Naive thymus-derived CD4-positive, alpha-beta T cell (primary cell): ENCODE measurements around the gene HSDL1. TPM values are rescaled to one million over a fixed set of nuclear protein-coding genes. Genes with fewer than 3 reads are reported as not detected.
A peak's percentile ranks its signal among the peaks of the same experiment; 100 is the strongest.

Experiments
- ATAC-seq: fragments of 150-1000 bp; cut with Tn5 transposase; 2 replicates; pipeline ENCODE4 v1.10.0; 2021; ENCODE audit warnings: mild to moderate bottlenecking, moderate library complexity
- CTCF ChIA-PET: fragments of 350-600 bp; sonication (Branson Sonifier 250); formaldehyde crosslinking; loops from one replicate; lab custom pipeline; 2021; ENCODE audit warnings: antibody characterized with exemption; lab: Charles Lee
- POLR2A ChIA-PET: fragments of 350-600 bp; sonication (Branson Sonifier 250); formaldehyde crosslinking; loops from one replicate; lab custom pipeline; 2021; ENCODE audit warnings: antibody characterized with exemption, inconsistent platforms; lab: Charles Lee
- DNase-seq, 9 donors: peaks; one replicate each; pipeline versions ENCODE4 v3.0.0 to v3.0.0-alpha.2; 2020 to 2022; ENCODE audit warnings: mixed read lengths in 1 of 9
- H3K27ac ChIP-seq: one replicate; pipeline ENCODE4 v1.7.0; 2013; ENCODE audit warnings: mild to moderate bottlenecking, low read depth, low read length, moderate library complexity
- H3K27me3 ChIP-seq, 2 donors: one replicate each; pipeline ENCODE4 v1.7.0; 2013; ENCODE audit warnings: low read length in 2 of 2, mild to moderate bottlenecking in 2 of 2, moderate library complexity in 2 of 2; ENCODE audit not compliant: control insufficient read depth in 2 of 2, insufficient read depth in 2 of 2
- H3K36me3 ChIP-seq, 3 experiments: 1 replicate in 2 of 3; 2 replicates in 1 of 3; pipeline ENCODE4 v1.7.0; 2013; ENCODE audit warnings: low read length in 3 of 3, mild to moderate bottlenecking in 3 of 3, moderate library complexity in 1 of 3; ENCODE audit not compliant: insufficient read depth in 3 of 3, control insufficient read depth in 2 of 3
- H3K4me1 ChIP-seq, 2 donors: one replicate each; pipeline ENCODE4 v1.7.0; 2013; ENCODE audit warnings: low read length in 2 of 2, mild to moderate bottlenecking in 2 of 2, moderate library complexity in 1 of 2; ENCODE audit not compliant: control insufficient read depth in 2 of 2, insufficient read depth in 2 of 2
- H3K4me3 ChIP-seq: 2 replicates; pipeline ENCODE4 v1.7.0; 2013; ENCODE audit warnings: mild to moderate bottlenecking, low read length
- H3K9me3 ChIP-seq, 3 experiments: 1 replicate in 2 of 3; 2 replicates in 1 of 3; pipeline ENCODE4 v1.7.0; 2013; ENCODE audit warnings: low read length in 3 of 3; ENCODE audit not compliant: control insufficient read depth in 2 of 3
- H3K27ac Mint-ChIP-seq, 9 donors: one replicate each; pipeline ENCODE4 v1.8.0; 2020 to 2022; ENCODE audit warnings: mixed read lengths in 9 of 9, mild to moderate bottlenecking in 8 of 9, moderate library complexity in 5 of 9, inconsistent platforms in 2 of 9
- H3K27me3 Mint-ChIP-seq, 5 donors: one replicate each; pipeline ENCODE4 v1.8.0; 2021 to 2022; ENCODE audit warnings: mixed read lengths in 5 of 5, mild to moderate bottlenecking in 1 of 5
- H3K36me3 Mint-ChIP-seq, 5 donors: one replicate each; pipeline ENCODE4 v1.8.0; 2020 to 2022; ENCODE audit warnings: mixed read lengths in 5 of 5, mild to moderate bottlenecking in 3 of 5, inconsistent platforms in 1 of 5
- H3K4me1 Mint-ChIP-seq, 7 donors: one replicate each; pipeline ENCODE4 v1.8.0; 2020 to 2022; ENCODE audit warnings: mixed read lengths in 7 of 7, mild to moderate bottlenecking in 3 of 7, inconsistent platforms in 1 of 7
- H3K4me3 Mint-ChIP-seq, 10 donors: one replicate each; pipeline ENCODE4 v1.8.0; 2020 to 2022; ENCODE audit warnings: mild to moderate bottlenecking in 10 of 10, mixed read lengths in 10 of 10, moderate library complexity in 6 of 10, inconsistent platforms in 2 of 10
- H3K9me3 Mint-ChIP-seq, 11 donors: one replicate each; pipeline ENCODE4 v1.8.0; 2020 to 2022; ENCODE audit warnings: mixed read lengths in 11 of 11, mild to moderate bottlenecking in 4 of 11, inconsistent platforms in 1 of 11, moderate library complexity in 1 of 11
- intact Hi-C, 2 donors: fragments of 100-400 bp; cut with micrococcal nuclease; formaldehyde crosslinking; loops; one replicate each; pipeline ENCODE4 v1.15.1; 2023
- polyA plus RNA-seq, 2 donors: library from polyadenylated mRNA; unstranded; fragments of 300-500 nt; fragmentation: Illumina TruSeq; gene quantifications; one replicate each; pipeline ENCODE4 v1.2.3, GENCODE V29; 2021
- total RNA-seq, 6 experiments: library from RNA in 5 of 6; stranded (reverse) in 5 of 6; gene quantifications; 1 replicate in 5 of 6; 2 replicates in 1 of 6; pipeline ENCODE4 v1.2.3 and lab custom pipeline; 2021 to 2026

HSDL1 gene
- 10 to 100 TPM; 12.6 to 26.6 (median 14.4) TPM for total RNA-seq
- polyA plus RNA-seq, result 10 to 100 TPM; 10.1 to 12.2 TPM
- 12.8 reads per million, percentile 41 among the genes with 10 or more reads in this experiment for total RNA-seq (lab: John Stamatoyannopoulos, UW)

GRCh38 chr16:84144859-84145639 lies at the start of gene HSDL1, which contains the start of gene DNAAF1:
Gene HSDL1, minus strand, starts transcription at chr16:84145177. Its CDS starts 13,856 bp downstream, at chr16:84131321.
Gene DNAAF1, plus strand, starts transcription at chr16:84145308. Its CDS starts 133 bp downstream, at chr16:84145441.
- peak; percentile 88 to 99 (median 94) for DNase-seq
- H3K4me3 ChIP-seq, result peak within 1 kb of the TSS; percentile 68
- Mint-ChIP-seq H3K4me1 (peaks cover 9 to 32% (median 29%) of the 10 kb centered on the region in 7 donors), H3K9me3 (no peaks in the 10 kb centered on the region), H3K27me3 (peaks cover 0 to 22% (median 0%) of the 10 kb centered on the region in 5 donors), H3K27ac (peak within 1 kb of the TSS; percentile 79 to 95 (median 89)), H3K4me3 (peak within 1 kb of the TSS; percentile 91 to 98 (median 94)), H3K36me3 (peaks cover 0 to under 1% (median 0%) of the 10 kb centered on the region in 5 donors)
- no peaks in the 10 kb centered on the region for H3K27me3 ChIP-seq
- H3K36me3 ChIP-seq, result peaks cover 0 to 5% (median 0%) of the 10 kb centered on the region in 3 experiments
- peak; percentile 95 for ATAC-seq
- intact Hi-C loops, result loop anchor here (1.0 to 5.0 kb wide), 7 partner anchors 29 to 882 kb away; partner anchors contain the start of genes HSBP1 (in 2 of the 2), MBTPS1 (in 2 of the 2), TAF1C (in 2 of the 2) and KIAA0513 (in 1 of the 2)
- H3K4me1 ChIP-seq, result peaks cover 4 to 8% of the 10 kb centered on the region in 2 donors
- H3K9me3 ChIP-seq, result no peaks in the 10 kb centered on the region
- H3K27ac ChIP-seq, result peak within 1 kb of the TSS; percentile 87
- POLR2A ChIA-PET, result interaction anchor here (0.5 to 2.4 kb wide), 4 partner anchors 13 to 490 kb away, joined by 3 to 21 read pairs (median 3); partner anchors contain the start of gene MBTPS1
- CTCF ChIA-PET, result no interaction called here

DNA sequence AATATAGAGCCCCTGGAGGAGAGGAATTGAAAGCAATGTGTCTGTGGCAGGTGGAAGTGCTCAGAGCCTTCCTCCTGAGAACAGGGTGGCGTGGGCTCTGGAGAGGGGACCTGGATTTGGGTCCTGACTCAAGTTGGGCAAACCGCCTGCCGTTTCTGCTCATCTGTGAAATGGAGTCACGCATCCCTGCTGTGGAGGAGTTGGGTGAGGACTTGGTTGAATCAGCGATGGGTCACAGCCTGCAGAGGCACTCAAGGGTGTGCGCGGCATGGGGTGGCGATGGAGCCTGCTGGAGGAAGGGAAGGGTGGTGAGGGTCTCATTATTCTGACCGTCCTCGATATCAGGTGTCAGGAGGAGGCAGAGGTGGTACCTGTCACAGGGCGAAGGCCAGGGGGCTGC lies 49.0 kb upstream of the HSDL1 start:
- Mint-ChIP-seq H3K27me3 (peaks cover 0 to 4% (median 0%) of the 10 kb centered on the region in 5 donors), H3K9me3 (no peaks in the 10 kb centered on the region), H3K27ac (peak overlapping the region; percentile 51 to 92 (median 84)), H3K4me3 (peak overlapping the region; percentile 25 to 85 (median 75)), H3K36me3 (no peaks in the 10 kb centered on the region), H3K4me1 (peaks cover 18 to 20% (median 20%) of the 10 kb centered on the region in 7 donors)
- Histone ChIP-seq H3K4me3 (peak overlapping the region; percentile 28), H3K27ac (peak overlapping the region; percentile 42), H3K9me3 (no peaks in the 10 kb centered on the region), H3K27me3 (no peaks in the 10 kb centered on the region), H3K36me3 (no peaks in the 10 kb centered on the region), H3K4me1 (peaks cover 0 to 18% of the 10 kb centered on the region in 2 donors)
- intact Hi-C loops, result loop anchor here in 1 of 2 donors (5.0 kb wide), 1 partner anchor 423 kb away; the partner anchor contains the start of gene COTL1
- no peak for DNase-seq
- no peak for ATAC-seq
- POLR2A ChIA-PET, result interaction anchor here (0.6 kb wide), 1 partner anchor 292 kb away, joined by 3 read pairs; no protein-coding TSS in a partner anchor
- CTCF ChIA-PET, result no interaction called here

DNA sequence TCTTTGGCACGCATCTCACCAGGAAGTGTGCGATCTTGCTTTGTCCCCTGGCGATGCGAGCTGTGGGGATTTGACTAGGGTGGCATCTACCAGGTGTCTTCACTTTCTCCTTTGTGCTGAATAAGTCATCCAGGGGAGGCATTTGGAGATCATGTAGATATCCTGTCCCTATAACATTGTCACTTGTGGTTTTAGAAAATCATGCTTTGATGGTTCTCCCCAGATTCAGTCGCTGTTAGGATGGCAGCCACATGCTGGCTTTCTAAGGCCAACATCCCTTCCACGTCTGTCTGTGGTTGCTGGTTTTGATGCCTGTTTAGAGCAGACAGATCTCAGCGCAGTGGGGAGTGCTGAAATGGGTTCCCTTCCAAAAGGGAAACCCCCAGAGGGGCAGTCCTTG lies 48.5 kb upstream of the HSDL1 start:
- Mint-ChIP-seq H3K36me3 (no peaks in the 10 kb centered on the region), H3K9me3 (no peaks in the 10 kb centered on the region), H3K27ac (peak overlapping the region; percentile 51 to 92 (median 84)), H3K4me3 (peak overlapping the region; percentile 25 to 85 (median 75)), H3K4me1 (peaks cover 18 to 20% (median 20%) of the 10 kb centered on the region in 7 donors), H3K27me3 (peaks cover 0 to 4% (median 0%) of the 10 kb centered on the region in 5 donors)
- ChIA-PET CTCF (no interaction called here), POLR2A (interaction anchor here (0.6 kb wide), 1 partner anchor 291 kb away, joined by 3 read pairs; no protein-coding TSS in a partner anchor)
- peak overlapping the region; percentile 42 for H3K27ac ChIP-seq
- peak; percentile 69 for ATAC-seq
- intact Hi-C loops, result loop anchor here in 1 of 2 donors (5.0 kb wide), 1 partner anchor 424 kb away; the partner anchor contains the start of gene COTL1
- H3K9me3 ChIP-seq, result no peaks in the 10 kb centered on the region
- H3K36me3 ChIP-seq, result no peaks in the 10 kb centered on the region
- H3K27me3 ChIP-seq, result no peaks in the 10 kb centered on the region
- peaks cover 0 to 18% of the 10 kb centered on the region in 2 donors for H3K4me1 ChIP-seq
- DNase-seq, result peak in 6 of 9 donors; percentile 33 to 43 (median 35)
- no peak overlapping the region for H3K4me3 ChIP-seq

- no peak overlapping the region for H3K4me3 ChIP-seq
- Mint-ChIP-seq H3K9me3 (no peaks in the 10 kb centered on the region), H3K4me3 (no peak overlapping the region)
Observed at GRCh38 chr16:84191466-84191865, 46.5 kb upstream of the HSDL1 start.

DNA sequence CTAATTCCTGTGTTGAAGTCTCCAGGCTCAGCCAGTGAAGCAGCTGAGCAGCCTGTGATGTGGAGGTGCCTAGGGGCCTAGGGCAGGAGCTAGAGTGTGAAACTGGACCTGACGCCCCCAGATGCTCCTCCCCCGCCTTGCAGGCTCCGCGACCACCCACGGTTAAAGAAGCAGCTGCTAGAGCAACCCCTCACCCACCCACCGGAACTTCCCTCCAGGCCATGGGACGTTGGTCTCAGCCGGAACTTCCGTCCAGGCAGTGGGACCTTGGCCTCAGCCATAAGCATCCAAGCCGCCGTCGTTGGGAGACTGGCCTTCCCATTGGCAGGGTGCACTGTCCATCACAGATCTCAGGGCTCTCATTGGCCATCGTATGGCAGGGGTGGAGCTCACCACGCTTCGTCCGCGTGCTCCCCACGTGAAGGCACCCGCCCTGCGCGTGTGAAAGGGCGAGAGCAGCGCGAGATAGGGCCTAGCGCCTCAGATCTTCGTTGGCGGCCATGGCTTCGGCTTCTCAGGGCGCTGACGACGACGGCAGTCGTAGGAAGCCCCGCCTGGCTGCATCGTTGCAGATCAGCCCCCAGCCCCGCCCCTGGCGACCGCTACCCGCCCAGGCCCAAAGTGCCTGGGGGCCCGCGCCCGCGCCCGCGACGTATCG lies 45.9 kb upstream of the HSDL1 start, which contains the start of gene ADAD2:
Gene ADAD2, plus strand, starts transcription at position 427 of the 658 bp plus-strand sequence. Its CDS starts 74 bp downstream, at position 501.
- CTCF ChIA-PET, result no interaction called here

More at GRCh38 chr16:84191466-84191865, 46.5 kb upstream of the HSDL1 start:
- no peak for DNase-seq
- no peak for ATAC-seq
- CTCF ChIA-PET, result no interaction called here
- Histone ChIP-seq H3K27me3 (no peaks in the 10 kb centered on the region), H3K36me3 (peaks cover 0 to 4% (median 0%) of the 10 kb centered on the region in 3 experiments), H3K9me3 (no peaks in the 10 kb centered on the region), H3K27ac (no peak overlapping the region), H3K4me1 (peaks cover 0 to 18% of the 10 kb centered on the region in 2 donors)
- peaks cover 17 to 26% (median 23%) of the 10 kb centered on the region in 7 donors for H3K4me1 Mint-ChIP-seq
- H3K27ac Mint-ChIP-seq, result no peak overlapping the region
- POLR2A ChIA-PET, result no interaction called here
- H3K36me3 Mint-ChIP-seq, result no peaks in the 10 kb centered on the region
- intact Hi-C loops, result loop anchor here in 1 of 2 donors (5.0 kb wide), 1 partner anchor 426 kb away; the partner anchor contains the start of gene COTL1
- no peaks in the 10 kb centered on the region for H3K27me3 Mint-ChIP-seq

More for the DNA sequence above, 45.9 kb upstream of the HSDL1 start, which contains the start of gene ADAD2:
- H3K36me3 ChIP-seq, result peaks cover 0 to 5% (median 0%) of the 10 kb centered on the region in 3 experiments
- Mint-ChIP-seq H3K36me3 (no peaks in the 10 kb centered on the region), H3K27me3 (no peaks in the 10 kb centered on the region), H3K27ac (no peak within 1 kb of the TSS), H3K4me1 (peaks cover 20 to 30% (median 25%) of the 10 kb centered on the region in 7 donors), H3K4me3 (no peak within 1 kb of the TSS), H3K9me3 (no peaks in the 10 kb centered on the region)
- H3K27ac ChIP-seq, result no peak within 1 kb of the TSS
- ATAC-seq (no peak), DNase-seq (no peak)
- no peaks in the 10 kb centered on the region for H3K27me3 ChIP-seq
- no peak within 1 kb of the TSS for H3K4me3 ChIP-seq
- H3K4me1 ChIP-seq, result peaks cover 0 to 22% of the 10 kb centered on the region in 2 donors
- no peaks in the 10 kb centered on the region for H3K9me3 ChIP-seq
- POLR2A ChIA-PET, result interaction anchor here (0.6 kb wide), 1 partner anchor 74 kb away, joined by 3 read pairs; no protein-coding TSS in a partner anchor
- intact Hi-C loops, result loop anchor here in 1 of 2 donors (5.0 kb wide), 1 partner anchor 426 kb away; the partner anchor contains the start of gene COTL1
